Ectodermal cell (in vitro differentiated cells): ENCODE results near the gene SMPD1. TPM values are rescaled to one million over a fixed set of nuclear protein-coding genes. Genes with fewer than 3 reads are reported as not detected.

ENCODE experiments used
- H3K27ac ChIP-seq: 2 replicates; pipeline ENCODE4 v1.7.0; 2013; ENCODE audit warnings: mild to moderate bottlenecking, low read depth, low read length; ENCODE audit not compliant: insufficient read depth, poor library complexity, severe bottlenecking
- H3K27me3 ChIP-seq: 2 replicates; pipeline ENCODE4 v1.7.0; 2013; ENCODE audit warnings: mild to moderate bottlenecking, low read length; ENCODE audit not compliant: insufficient read depth, control insufficient read depth, poor library complexity, severe bottlenecking
- H3K36me3 ChIP-seq: one replicate; pipeline ENCODE4 v1.7.0; 2013; ENCODE audit warnings: low read length; ENCODE audit not compliant: control insufficient read depth, insufficient read depth
- H3K4me1 ChIP-seq: one replicate; pipeline ENCODE4 v1.7.0; 2013; ENCODE audit warnings: low read length; ENCODE audit not compliant: control insufficient read depth, insufficient read depth
- H3K4me3 ChIP-seq: 2 replicates; pipeline ENCODE4 v1.7.0; 2013; ENCODE audit warnings: low read depth, low read length, control low read depth; ENCODE audit not compliant: insufficient read depth
- H3K9me3 ChIP-seq: 2 replicates; pipeline ENCODE4 v1.7.0; 2013; ENCODE audit warnings: mild to moderate bottlenecking, low read length, moderate library complexity; ENCODE audit not compliant: control insufficient read depth
- WGBS, 2 experiments: methylation state at CpG; one replicate each; pipeline ENCODE4 v1.1.7; 2013; ENCODE audit warnings: missing lambda C conversion rate in 2 of 2; 5-methylcytosine and 5-hydroxymethylcytosine counted together
- polyA plus RNA-seq, 4 experiments: library from polyadenylated mRNA; stranded (reverse); fragments of 50-300 nt; gene quantifications; one replicate each; pipeline ENCODE4 v1.2.3, GENCODE V29; 2013

Gene SMPD1
- 25.3 TPM for polyA plus RNA-seq (2013, experiment 1 of 4)
- 22.3 TPM for polyA plus RNA-seq (2013, experiment 2 of 4)
- polyA plus RNA-seq (2013, experiment 3 of 4), result 21.6 TPM
- 18.6 TPM for polyA plus RNA-seq (2013, experiment 4 of 4)

- no peaks in the 10 kb centered on the region for H3K27me3 ChIP-seq
- H3K4me1 ChIP-seq, result peaks cover 22% of the 10 kb centered on the region
- H3K9me3 ChIP-seq, result no peaks in the 10 kb centered on the region
- peak within 1 kb of the TSS; percentile 61 for H3K27ac ChIP-seq
- H3K4me3 ChIP-seq, result peak within 1 kb of the TSS; percentile 69
- WGBS, 2 experiments, result 1% methylated on average over 63 of the region's 63 CpGs
- H3K36me3 ChIP-seq, result no peaks in the 10 kb centered on the region
These were observed at the start of gene SMPD1 for GRCh38 chr11:6389905-6390717. TSS of gene SMPD1 (plus strand) at chr11:6390474. CDS start at chr11:6390599, 125 bp downstream.

GRCh38 chr11:6345366-6345765 is 44.9 kb upstream of the SMPD1 start:
- Histone ChIP-seq H3K4me1 (no peaks in the 10 kb centered on the region), H3K36me3 (no peaks in the 10 kb centered on the region), H3K4me3 (no peak overlapping the region), H3K27me3 (no peaks in the 10 kb centered on the region), H3K27ac (no peak overlapping the region), H3K9me3 (no peaks in the 10 kb centered on the region)
- 89 to 90% methylated on average over 1 of the region's 1 CpG for WGBS, 2 experiments

- Histone ChIP-seq H3K9me3 (no peaks in the 10 kb centered on the region), H3K27ac (no peak overlapping the region), H3K4me3 (no peak overlapping the region), H3K36me3 (no peaks in the 10 kb centered on the region), H3K27me3 (no peaks in the 10 kb centered on the region), H3K4me1 (no peaks in the 10 kb centered on the region)
These were observed 40.2 kb upstream of the SMPD1 start for GRCh38 chr11:6350043-6350442.

GRCh38 chr11:6350486-6350885 is 39.8 kb upstream of the SMPD1 start:
- H3K4me1 ChIP-seq, result no peaks in the 10 kb centered on the region
- no peaks in the 10 kb centered on the region for H3K27me3 ChIP-seq
- 91 to 96% methylated on average over 2 of the region's 2 CpGs for WGBS, 2 experiments
- H3K36me3 ChIP-seq, result no peaks in the 10 kb centered on the region
- H3K9me3 ChIP-seq, result no peaks in the 10 kb centered on the region
- H3K4me3 ChIP-seq, result no peak overlapping the region
- H3K27ac ChIP-seq, result no peak overlapping the region

- Histone ChIP-seq H3K4me3 (no peak overlapping the region), H3K36me3 (no peaks in the 10 kb centered on the region), H3K27ac (no peak overlapping the region), H3K9me3 (no peaks in the 10 kb centered on the region), H3K27me3 (no peaks in the 10 kb centered on the region), H3K4me1 (no peaks in the 10 kb centered on the region)
- 82 to 84% methylated on average over 4 to 5 of the region's 5 CpGs for WGBS, 2 experiments
These were observed 38.4 kb upstream of the SMPD1 start for GRCh38 chr11:6351782-6352382.

GRCh38 chr11:6353367-6353987 is 36.8 kb upstream of the SMPD1 start:
- WGBS, 2 experiments, result 17 to 20% methylated on average over 5 of the region's 5 CpGs
- H3K27me3 ChIP-seq, result no peaks in the 10 kb centered on the region
- no peaks in the 10 kb centered on the region for H3K36me3 ChIP-seq
- no peak overlapping the region for H3K27ac ChIP-seq
- no peaks in the 10 kb centered on the region for H3K9me3 ChIP-seq
- no peak overlapping the region for H3K4me3 ChIP-seq
- H3K4me1 ChIP-seq, result no peaks in the 10 kb centered on the region

GRCh38 chr11:6354651-6355485 is 35.4 kb upstream of the SMPD1 start:
- Histone ChIP-seq H3K4me1 (no peaks in the 10 kb centered on the region), H3K4me3 (no peak overlapping the region), H3K27me3 (no peaks in the 10 kb centered on the region), H3K27ac (no peak overlapping the region), H3K36me3 (no peaks in the 10 kb centered on the region), H3K9me3 (no peaks in the 10 kb centered on the region)
- WGBS, 2 experiments, result 90 to 91% methylated on average over 4 of the region's 4 CpGs

GRCh38 chr11:6356503-6357055 is 33.7 kb upstream of the SMPD1 start:
- WGBS, 2 experiments, result 90 to 93% methylated on average over 4 of the region's 4 CpGs
- H3K27ac ChIP-seq, result no peak overlapping the region
- H3K4me3 ChIP-seq, result no peak overlapping the region
- no peaks in the 10 kb centered on the region for H3K36me3 ChIP-seq
- H3K4me1 ChIP-seq, result no peaks in the 10 kb centered on the region
- H3K9me3 ChIP-seq, result no peaks in the 10 kb centered on the region
- no peaks in the 10 kb centered on the region for H3K27me3 ChIP-seq

- Histone ChIP-seq H3K27ac (no peak overlapping the region), H3K27me3 (no peaks in the 10 kb centered on the region), H3K4me3 (no peak overlapping the region), H3K4me1 (no peaks in the 10 kb centered on the region), H3K9me3 (no peaks in the 10 kb centered on the region), H3K36me3 (no peaks in the 10 kb centered on the region)
- WGBS, 2 experiments, result 77 to 87% methylated on average over 8 to 9 of the region's 9 CpGs
These were observed 33.1 kb upstream of the SMPD1 start for GRCh38 chr11:6357222-6357621.
